ENCODE results near the gene PCK2. TPM values are rescaled to one million over a fixed set of nuclear protein-coding genes. Genes with fewer than 3 reads are reported as not detected.

Gene PCK2
- total and polyA plus RNA-seq, 2 of the 13 experiments (the other 11 are each of a cell fraction or from before 2014, with no cell fraction given), result 129 to 272 TPM

GRCh38 chr14:24056800-24057184 lies 37.3 kb upstream of the PCK2 start:
- no peak overlapping the region for H2AFZ ChIP-seq (ENCODE audit: low read length)
- no peak overlapping the region for H3K4me2 ChIP-seq (ENCODE audit: low read depth, low read length)
- 13% methylated on average over 5 of the region's 8 CpGs for WGBS (ENCODE audit: low lambda C conversion rate)
- H3K9ac ChIP-seq (ENCODE audit: insufficient read depth, low read depth, low read length), result no peak overlapping the region
- CTCF ChIA-PET (ENCODE audit: low intra/inter-chr PET ratio, low total read pairs), result interaction anchor here (4.4 to 5.4 kb wide), 2 partner anchors 33 to 52 kb away, joined by 86 to 109 read pairs; no protein-coding TSS in a partner anchor
- H3K4me3 ChIP-seq (replicated peaks in 1 of 3; ENCODE audit: insufficient read depth in 1 of 3, low read depth in 2 of 3, low read length in 3 of 3), result no peak overlapping the region
- no peaks in the 10 kb centered on the region for H4K20me1 ChIP-seq (ENCODE audit: insufficient read depth, low read length)
- in situ Hi-C loops (cut with HindIII; ENCODE audit: extremely low pct_ligation_motif_present, low pct_unique_long_range_greater_than_20kb), result loop anchor here (5.0 kb wide), 2 partner anchors 36 to 106 kb away; partner anchors contain the start of genes IRF9 and PCK2
- no peaks in the 10 kb centered on the region for H3K36me3 ChIP-seq (replicated peaks in 1 of 2; ENCODE audit: control insufficient read depth in 1 of 2, insufficient read depth in 2 of 2, low read length in 2 of 2)
- H3K4me1 ChIP-seq (ENCODE audit: insufficient read depth, low read length), result peaks cover 48% of the 10 kb centered on the region
- BruUV-seq (replicated peaks), result no TSS peak
- intact Hi-C loops (cut with micrococcal nuclease; ENCODE audit: unreplicated experiment), result no loop called here
- ATAC-seq (no peak), DNase-seq (ENCODE audit: low spot score) (no peak), FAIRE-seq (no peak)
- no peaks in the 10 kb centered on the region for H3K9me3 ChIP-seq (ENCODE audit: low read length)
- POLR2A ChIA-PET, result interaction anchor here (1.0 to 9.6 kb wide), 10 partner anchors 10 to 186 kb away, joined by 3 to 226 read pairs (median 14); partner anchors contain the start of genes DCAF11, IRF9, NRL and PCK2
- no peak overlapping the region for H3K27ac ChIP-seq (ENCODE audit: extremely low read length, insufficient read depth, low read length)
- H3K79me2 ChIP-seq (ENCODE audit: insufficient read depth, low read length), result no peaks in the 10 kb centered on the region
- peaks cover 18 to 61% of the 10 kb centered on the region in 2 experiments for H3K27me3 ChIP-seq (ENCODE audit: control insufficient read depth in 1 of 2, insufficient read depth in 2 of 2, low read length in 2 of 2)
- TF ChIP-seq ZNF33B (CRISPR knock-in tag; IDR thresholded peaks at IDR 0.05) (0 out of 2 replicates have a peak, but pooled peaks have one; percentile 9), ZNF446 (CRISPR knock-in tag; IDR thresholded peaks at IDR 0.05) (0 out of 2 replicates have a peak, but pooled peaks have one; percentile 39), ZNF646 (CRISPR knock-in tag; IDR thresholded peaks at IDR 0.05) (0 out of 2 replicates have a peak, but pooled peaks have one; percentile 27), ZNF33A (CRISPR knock-in tag; IDR thresholded peaks at IDR 0.05; ENCODE audit: borderline replicate concordance) (no peak), ZNF260 (CRISPR knock-in tag; IDR thresholded peaks at IDR 0.05; ENCODE audit: borderline replicate concordance, low read depth) (0 out of 2 replicates have a peak, but pooled peaks have one; percentile 60), THAP7 (CRISPR knock-in tag; IDR thresholded peaks at IDR 0.05) (no peak), ZNF407 (CRISPR knock-in tag; IDR thresholded peaks at IDR 0.05; ENCODE audit: not compliant biosample characterization) (peak; percentile 18)
